ENCODE results near the gene TAS1R3. TPM values are rescaled to one million over a fixed set of nuclear protein-coding genes. Genes with fewer than 3 reads are reported as not detected.

The TAS1R3 gene
- polyA plus RNA-seq, 1 donor from 2014 or later, result 1.0 TPM

DNA sequence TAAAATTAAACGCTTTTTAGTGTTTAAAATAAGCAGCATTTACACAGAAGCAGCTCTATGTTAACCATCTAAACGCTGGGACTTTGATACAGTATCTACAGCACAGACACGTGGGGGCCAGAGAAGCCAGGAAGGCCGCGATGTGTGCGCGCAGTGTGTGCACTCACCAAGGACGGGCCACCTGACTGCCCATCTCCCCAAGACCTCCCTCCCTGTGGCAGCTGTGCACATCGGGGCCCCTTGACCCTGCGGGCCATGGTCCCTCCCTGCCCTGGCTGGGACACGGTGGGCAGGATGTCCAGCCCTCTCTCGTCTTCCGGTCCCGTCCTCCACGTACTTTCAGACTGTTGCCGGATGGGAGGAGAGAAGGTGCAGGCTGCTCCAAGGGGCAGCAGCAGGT is 4.2 kb downstream of the TAS1R3 start:
- Histone ChIP-seq H3K36me3 (ENCODE audit: insufficient read depth, low read length) (no peaks in the 10 kb centered on the region), H3K4me2 (ENCODE audit: low read length) (no peak overlapping the region), H3K9me3 (ENCODE audit: low read length) (no peaks in the 10 kb centered on the region), H3K27ac (ENCODE audit: low read length) (no peak overlapping the region), H3K9me2 (ENCODE audit: insufficient read depth, low read length) (no peaks in the 10 kb centered on the region), H3K79me2 (replicated peaks; ENCODE audit: insufficient read depth, low read length) (no peaks in the 10 kb centered on the region), H3F3A (ENCODE audit: insufficient read depth, low read length, poor library complexity, severe bottlenecking) (no peaks in the 10 kb centered on the region), H4K20me1 (ENCODE audit: insufficient read depth) (no peaks in the 10 kb centered on the region), H2AFZ (ENCODE audit: low read depth, low read length) (no peak overlapping the region), H3K4me3 (ENCODE audit: low read length) (no peak overlapping the region), H3K9ac (ENCODE audit: low read length) (no peak overlapping the region), H3K27me3 (ENCODE audit: insufficient read depth, low read depth, low read length) (no peaks in the 10 kb centered on the region)
- TF ChIP-seq, protein P1, sequence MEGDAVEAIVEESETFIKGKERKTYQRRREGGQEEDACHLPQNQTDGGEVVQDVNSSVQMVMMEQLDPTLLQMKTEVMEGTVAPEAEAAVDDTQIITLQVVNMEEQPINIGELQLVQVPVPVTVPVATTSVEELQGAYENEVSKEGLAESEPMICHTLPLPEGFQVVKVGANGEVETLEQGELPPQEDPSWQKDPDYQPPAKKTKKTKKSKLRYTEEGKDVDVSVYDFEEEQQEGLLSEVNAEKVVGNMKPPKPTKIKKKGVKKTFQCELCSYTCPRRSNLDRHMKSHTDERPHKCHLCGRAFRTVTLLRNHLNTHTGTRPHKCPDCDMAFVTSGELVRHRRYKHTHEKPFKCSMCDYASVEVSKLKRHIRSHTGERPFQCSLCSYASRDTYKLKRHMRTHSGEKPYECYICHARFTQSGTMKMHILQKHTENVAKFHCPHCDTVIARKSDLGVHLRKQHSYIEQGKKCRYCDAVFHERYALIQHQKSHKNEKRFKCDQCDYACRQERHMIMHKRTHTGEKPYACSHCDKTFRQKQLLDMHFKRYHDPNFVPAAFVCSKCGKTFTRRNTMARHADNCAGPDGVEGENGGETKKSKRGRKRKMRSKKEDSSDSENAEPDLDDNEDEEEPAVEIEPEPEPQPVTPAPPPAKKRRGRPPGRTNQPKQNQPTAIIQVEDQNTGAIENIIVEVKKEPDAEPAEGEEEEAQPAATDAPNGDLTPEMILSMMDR (IDR thresholded peaks at IDR 0.05; ENCODE audit: poor library complexity, severe bottlenecking), result no peak
- TF ChIP-seq EP300 (conservative IDR thresholded peaks at IDR 0.05; ENCODE audit: poor library complexity, severe bottlenecking) (no peak), SMC3 (conservative IDR thresholded peaks at IDR 0.05; ENCODE audit: poor library complexity) (no peak), TAF1 (IDR thresholded peaks at IDR 0.05; ENCODE audit: low read depth) (no peak), RAD21 (conservative IDR thresholded peaks at IDR 0.05) (no peak), EZH2 (IDR thresholded peaks at IDR 0.05; ENCODE audit: borderline replicate concordance, insufficient read depth, low read length, poor library complexity, severe bottlenecking) (no peak), MXI1 (conservative IDR thresholded peaks at IDR 0.05; ENCODE audit: poor library complexity, severe bottlenecking) (no peak)
- TF ChIP-seq, protein P2, sequence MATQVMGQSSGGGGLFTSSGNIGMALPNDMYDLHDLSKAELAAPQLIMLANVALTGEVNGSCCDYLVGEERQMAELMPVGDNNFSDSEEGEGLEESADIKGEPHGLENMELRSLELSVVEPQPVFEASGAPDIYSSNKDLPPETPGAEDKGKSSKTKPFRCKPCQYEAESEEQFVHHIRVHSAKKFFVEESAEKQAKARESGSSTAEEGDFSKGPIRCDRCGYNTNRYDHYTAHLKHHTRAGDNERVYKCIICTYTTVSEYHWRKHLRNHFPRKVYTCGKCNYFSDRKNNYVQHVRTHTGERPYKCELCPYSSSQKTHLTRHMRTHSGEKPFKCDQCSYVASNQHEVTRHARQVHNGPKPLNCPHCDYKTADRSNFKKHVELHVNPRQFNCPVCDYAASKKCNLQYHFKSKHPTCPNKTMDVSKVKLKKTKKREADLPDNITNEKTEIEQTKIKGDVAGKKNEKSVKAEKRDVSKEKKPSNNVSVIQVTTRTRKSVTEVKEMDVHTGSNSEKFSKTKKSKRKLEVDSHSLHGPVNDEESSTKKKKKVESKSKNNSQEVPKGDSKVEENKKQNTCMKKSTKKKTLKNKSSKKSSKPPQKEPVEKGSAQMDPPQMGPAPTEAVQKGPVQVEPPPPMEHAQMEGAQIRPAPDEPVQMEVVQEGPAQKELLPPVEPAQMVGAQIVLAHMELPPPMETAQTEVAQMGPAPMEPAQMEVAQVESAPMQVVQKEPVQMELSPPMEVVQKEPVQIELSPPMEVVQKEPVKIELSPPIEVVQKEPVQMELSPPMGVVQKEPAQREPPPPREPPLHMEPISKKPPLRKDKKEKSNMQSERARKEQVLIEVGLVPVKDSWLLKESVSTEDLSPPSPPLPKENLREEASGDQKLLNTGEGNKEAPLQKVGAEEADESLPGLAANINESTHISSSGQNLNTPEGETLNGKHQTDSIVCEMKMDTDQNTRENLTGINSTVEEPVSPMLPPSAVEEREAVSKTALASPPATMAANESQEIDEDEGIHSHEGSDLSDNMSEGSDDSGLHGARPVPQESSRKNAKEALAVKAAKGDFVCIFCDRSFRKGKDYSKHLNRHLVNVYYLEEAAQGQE (IDR thresholded peaks at IDR 0.05; ENCODE audit: borderline replicate concordance), result no peak

DNA sequence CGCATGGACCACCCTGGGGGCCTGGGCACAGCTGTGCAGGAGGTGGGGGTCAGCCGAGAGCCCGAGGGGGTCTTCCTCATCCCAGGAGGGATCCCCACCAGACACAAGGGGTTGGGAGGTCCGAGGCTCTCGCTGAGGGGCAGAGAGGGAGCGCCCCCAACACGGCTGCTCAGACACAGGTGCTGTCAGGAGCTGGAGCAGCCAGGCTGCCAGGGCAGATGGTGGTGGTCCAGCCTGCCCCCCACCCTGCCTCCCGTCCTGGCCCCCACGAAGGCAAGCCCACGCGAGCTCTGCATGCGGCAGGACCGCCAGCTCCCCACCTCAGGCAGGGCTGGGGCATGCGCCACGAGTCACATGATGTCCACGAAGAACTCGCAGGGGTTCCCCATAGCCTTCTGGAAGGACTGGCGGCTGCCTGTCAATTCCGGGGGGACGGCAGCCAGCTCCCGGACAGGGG is 4.7 kb downstream of the TAS1R3 start:
- H3K79me2 ChIP-seq (replicated peaks; ENCODE audit: insufficient read depth, low read length), result no peaks in the 10 kb centered on the region
- no peaks in the 10 kb centered on the region for H3K27me3 ChIP-seq (ENCODE audit: insufficient read depth, low read depth, low read length)
- no peaks in the 10 kb centered on the region for H3K36me3 ChIP-seq (ENCODE audit: insufficient read depth, low read length)
- no peak overlapping the region for H3K4me3 ChIP-seq (ENCODE audit: low read length)
- TF ChIP-seq MXI1 (conservative IDR thresholded peaks at IDR 0.05; ENCODE audit: poor library complexity, severe bottlenecking) (no peak), TAF1 (IDR thresholded peaks at IDR 0.05; ENCODE audit: low read depth) (no peak), POLR2AphosphoS5 (IDR thresholded peaks at IDR 0.05) (no peak), EP300 (conservative IDR thresholded peaks at IDR 0.05; ENCODE audit: poor library complexity, severe bottlenecking) (no peak), RAD21 (conservative IDR thresholded peaks at IDR 0.05) (no peak), EZH2 (IDR thresholded peaks at IDR 0.05; ENCODE audit: borderline replicate concordance, insufficient read depth, low read length, poor library complexity, severe bottlenecking) (no peak), SMC3 (conservative IDR thresholded peaks at IDR 0.05; ENCODE audit: poor library complexity) (no peak)
- TF ChIP-seq, protein P1 (IDR thresholded peaks at IDR 0.05; ENCODE audit: poor library complexity, severe bottlenecking), result no peak
- TF ChIP-seq, protein P2 (IDR thresholded peaks at IDR 0.05; ENCODE audit: borderline replicate concordance), result no peak
- H2AFZ ChIP-seq (ENCODE audit: low read depth, low read length), result no peak overlapping the region
- H4K20me1 ChIP-seq (ENCODE audit: insufficient read depth), result no peaks in the 10 kb centered on the region
- H3K27ac ChIP-seq (ENCODE audit: low read length), result no peak overlapping the region
- no peak overlapping the region for H3K9ac ChIP-seq (ENCODE audit: low read length)
- H3K9me3 ChIP-seq (ENCODE audit: low read length), result no peaks in the 10 kb centered on the region
- no peaks in the 10 kb centered on the region for H3F3A ChIP-seq (ENCODE audit: insufficient read depth, low read length, poor library complexity, severe bottlenecking)
- H3K4me2 ChIP-seq (ENCODE audit: low read length), result no peak overlapping the region
- no peaks in the 10 kb centered on the region for H3K9me2 ChIP-seq (ENCODE audit: insufficient read depth, low read length)

Data from neural cell (in vitro differentiated cells).